Endothelial cell (in vitro differentiated cells): ENCODE results near the gene NUMA1. TPM values are rescaled to one million over a fixed set of nuclear protein-coding genes. Genes with fewer than 3 reads are reported as not detected.

Source experiments
- DNase-seq: peaks from one replicate; pipeline ENCODE4 v3.0.0; 2021; ENCODE audit warnings: low spot score
- H3K27ac Mint-ChIP-seq: one replicate; pipeline ENCODE4 v1.8.0; 2021; ENCODE audit warnings: mixed read lengths, inconsistent platforms; ENCODE audit not compliant: unreplicated experiment
- H3K27me3 Mint-ChIP-seq: one replicate; pipeline ENCODE4 v1.8.0; 2021; ENCODE audit warnings: mild to moderate bottlenecking, moderate library complexity, mixed read lengths, inconsistent platforms; ENCODE audit not compliant: unreplicated experiment
- H3K36me3 Mint-ChIP-seq: one replicate; pipeline ENCODE4 v1.8.0; 2021; ENCODE audit warnings: mild to moderate bottlenecking, low read depth, mixed read lengths, inconsistent platforms; ENCODE audit not compliant: unreplicated experiment
- H3K4me1 Mint-ChIP-seq: one replicate; pipeline ENCODE4 v1.8.0; 2021; ENCODE audit warnings: mild to moderate bottlenecking, mixed read lengths, inconsistent platforms; ENCODE audit not compliant: unreplicated experiment
- H3K4me3 Mint-ChIP-seq: one replicate; pipeline ENCODE4 v1.8.0; 2021; ENCODE audit warnings: mild to moderate bottlenecking, mixed read lengths, inconsistent platforms; ENCODE audit not compliant: unreplicated experiment
- H3K9me3 Mint-ChIP-seq: one replicate; pipeline ENCODE4 v1.8.0; 2021; ENCODE audit warnings: mixed read lengths, inconsistent platforms; ENCODE audit not compliant: unreplicated experiment
- CTCF ChIP-seq: fragments of 200-600 bp; sonication (generic); IDR thresholded peaks from one replicate; pipeline ENCODE4 v1.5.0; 2021; ENCODE audit warnings: antibody characterized with exemption; ENCODE audit not compliant: unreplicated experiment
- total RNA-seq: library from RNA; stranded (reverse); fragmentation: NEBNext Ultra II Directional; extraction: Animal tissue kit (Norgen Biotek cat#: 25700); gene quantifications from one replicate; pipeline ENCODE4 v1.2.1, GENCODE V29; 2021; ENCODE audit not compliant: unreplicated experiment

The NUMA1 gene
- total RNA-seq, 1 donor from 2014 or later = 173 TPM

GRCh38 chr11:72040491-72041363 lies 39.6 kb downstream of the NUMA1 start:
- Mint-ChIP-seq H3K4me3 (no peak overlapping the region), H3K36me3 (peaks cover 12% of the 10 kb centered on the region), H3K27me3 (no peaks in the 10 kb centered on the region), H3K27ac (no peak overlapping the region), H3K9me3 (no peaks in the 10 kb centered on the region), H3K4me1 (no peaks in the 10 kb centered on the region)
- peak; percentile 72 for DNase-seq
- no peak for TF ChIP-seq CTCF

GRCh38 chr11:72039856-72040401 lies 40.4 kb downstream of the NUMA1 start:
- no peaks in the 10 kb centered on the region for H3K9me3 Mint-ChIP-seq
- H3K4me1 Mint-ChIP-seq = no peaks in the 10 kb centered on the region
- H3K4me3 Mint-ChIP-seq = no peak overlapping the region
- H3K27ac Mint-ChIP-seq = no peak overlapping the region
- H3K36me3 Mint-ChIP-seq = peaks cover 15% of the 10 kb centered on the region
- TF ChIP-seq CTCF = no peak
- H3K27me3 Mint-ChIP-seq = no peaks in the 10 kb centered on the region
- no peak for DNase-seq

GRCh38 chr11:72039031-72039855 lies 41.1 kb downstream of the NUMA1 start:
- no peak overlapping the region for H3K4me3 Mint-ChIP-seq

GRCh38 chr11:72038491-72038890 lies 41.9 kb downstream of the NUMA1 start:
- Mint-ChIP-seq H3K4me1 (no peaks in the 10 kb centered on the region), H3K36me3 (peaks cover 18% of the 10 kb centered on the region), H3K9me3 (no peaks in the 10 kb centered on the region), H3K27ac (no peak overlapping the region), H3K27me3 (no peaks in the 10 kb centered on the region), H3K4me3 (no peak overlapping the region)
- TF ChIP-seq CTCF = no peak
- DNase-seq = no peak

More at GRCh38 chr11:72039031-72039855, 41.1 kb downstream of the NUMA1 start:
- peaks cover 15% of the 10 kb centered on the region for H3K36me3 Mint-ChIP-seq
- DNase-seq = no peak
- no peaks in the 10 kb centered on the region for H3K9me3 Mint-ChIP-seq
- no peaks in the 10 kb centered on the region for H3K4me1 Mint-ChIP-seq
- no peak overlapping the region for H3K27ac Mint-ChIP-seq
- H3K27me3 Mint-ChIP-seq = no peaks in the 10 kb centered on the region
- no peak for TF ChIP-seq CTCF
